HepG2 (cell line): ENCODE data around the gene TMCC1. TPM values are rescaled to one million over a fixed set of nuclear protein-coding genes. Genes with fewer than 3 reads are reported as not detected.
A peak's percentile ranks its signal among the peaks of the same experiment; 100 is the strongest.

Experiments used
- BCL6 ChIP-seq: IDR thresholded peaks from 2 replicates; pipeline ENCODE4 v1.6.1; 2016; ENCODE audit warnings: missing genetic modification reagents, missing compliant biosample characterization
- GTF3A ChIP-seq: sonication (generic); formaldehyde crosslinking; conservative IDR thresholded peaks from 2 replicates; pipeline ENCODE4 v1.4.0; 2020; ENCODE audit warnings: mild to moderate bottlenecking, missing genetic modification reagents
- HDAC6 ChIP-seq: fragments of 200-600 bp; sonication (generic); IDR thresholded peaks from 2 replicates; pipeline ENCODE4 v1.7.0; 2017; ENCODE audit warnings: mild to moderate bottlenecking, antibody characterized with exemption, low read length, low read depth
- KDM3A ChIP-seq: IDR thresholded peaks from 2 replicates; pipeline ENCODE4 v1.6.1; 2018; ENCODE audit warnings: low read depth, missing compliant biosample characterization
- NR2F1 ChIP-seq, 2 experiments: fragments of 450-650 bp in 1 of 2; formaldehyde crosslinking in 1 of 2; IDR thresholded peaks; 2 replicates each; pipeline versions ENCODE4 v1.5.0 to v1.6.1; 2016 to 2020; ENCODE audit warnings: mild to moderate bottlenecking in 1 of 2, missing compliant biosample characterization in 1 of 2, missing genetic modification reagents in 1 of 2, moderate library complexity in 1 of 2
- PAWR ChIP-seq: sonication (generic); formaldehyde crosslinking; IDR thresholded peaks from 2 replicates; pipeline ENCODE4 v1.4.0; 2020; ENCODE audit warnings: missing genetic modification reagents, mild to moderate bottlenecking, borderline replicate concordance
- RARA ChIP-seq: IDR thresholded peaks from 2 replicates; pipeline ENCODE4 v1.6.1; 2016; ENCODE audit warnings: missing genetic modification reagents, missing compliant biosample characterization
- U2AF1 ChIP-seq: fragments of 200-400 bp; formaldehyde crosslinking; optimal IDR thresholded peaks from 2 replicates; pipeline ENCODE3; 2017; ENCODE audit warnings: mild to moderate bottlenecking, low read depth, low read length
- ZNF570 ChIP-seq: sonication (generic); formaldehyde crosslinking; IDR thresholded peaks from 2 replicates; pipeline ENCODE4 v1.4.0; 2020; ENCODE audit warnings: mild to moderate bottlenecking, missing genetic modification reagents, borderline replicate concordance
- polyA plus RNA-seq, 8 experiments: library from polyadenylated mRNA; depleted of rRNA in 3 of 8; stranded (reverse) in 7 of 8; unstranded in 1 of 8; fragments of >200 nt; fragmentation: Illumina TruSeq in 4 of 8; extraction: Trizol in 4 of 8; gene quantifications; 2 replicates each; pipeline versions ENCODE4 v1.2.1 to v1.2.3, GENCODE V29; 2011 to 2016; ENCODE audit warnings: low read depth in 4 of 8, missing spikeins in 1 of 8, mixed read lengths in 1 of 8; ENCODE audit not compliant: insufficient read depth in 1 of 8
- total RNA-seq, 5 experiments: library from RNA; depleted of rRNA; stranded (reverse); fragments of >200 nt; fragmentation: Illumina TruSeq; extraction: Trizol; gene quantifications; 2 replicates each; pipeline ENCODE4 v1.2.3, GENCODE V29; 2016; ENCODE audit warnings: low read depth in 1 of 5
- TF ChIP-seq, protein P1 (sequence below): sonication (generic); formaldehyde crosslinking; conservative IDR thresholded peaks from 2 replicates; pipeline ENCODE4 v1.8.0; 2022; ENCODE audit warnings: missing genetic modification reagents
- TF ChIP-seq, protein P2 (sequence below): sonication (generic); formaldehyde crosslinking; IDR thresholded peaks from 2 replicates; pipeline ENCODE4 v1.4.0; 2020; ENCODE audit warnings: mild to moderate bottlenecking, missing genetic modification reagents
- TF ChIP-seq, protein P3 (sequence below): sonication (generic); formaldehyde crosslinking; IDR thresholded peaks from 2 replicates; pipeline ENCODE4 v1.5.0; 2020; ENCODE audit warnings: mild to moderate bottlenecking, missing genetic modification reagents
- TF ChIP-seq, protein P4 (sequence below): sonication (generic); formaldehyde crosslinking; IDR thresholded peaks from 2 replicates; pipeline ENCODE4 v1.4.0; 2020; ENCODE audit warnings: low read depth, mild to moderate bottlenecking, missing genetic modification reagents
- TF ChIP-seq, protein P5 (sequence below): IDR thresholded peaks from 2 replicates; pipeline ENCODE4 v1.6.1; 2016; ENCODE audit warnings: low read depth, borderline replicate concordance
- TF ChIP-seq, protein P6 (sequence below): sonication (generic); formaldehyde crosslinking; IDR thresholded peaks from 2 replicates; pipeline ENCODE4 v1.4.0; 2020; ENCODE audit warnings: low read depth, mild to moderate bottlenecking, missing genetic modification reagents
- TF ChIP-seq, protein P7 (sequence below): sonication (generic); formaldehyde crosslinking; IDR thresholded peaks from 2 replicates; pipeline ENCODE4 v1.5.0; 2020; ENCODE audit warnings: mild to moderate bottlenecking, missing genetic modification reagents, borderline replicate concordance

Gene TMCC1
- total and polyA plus RNA-seq, 2 of the 13 experiments (the other 11 are each of a cell fraction or from before 2014, with no cell fraction given), result 12.1 to 264 TPM

DNA sequence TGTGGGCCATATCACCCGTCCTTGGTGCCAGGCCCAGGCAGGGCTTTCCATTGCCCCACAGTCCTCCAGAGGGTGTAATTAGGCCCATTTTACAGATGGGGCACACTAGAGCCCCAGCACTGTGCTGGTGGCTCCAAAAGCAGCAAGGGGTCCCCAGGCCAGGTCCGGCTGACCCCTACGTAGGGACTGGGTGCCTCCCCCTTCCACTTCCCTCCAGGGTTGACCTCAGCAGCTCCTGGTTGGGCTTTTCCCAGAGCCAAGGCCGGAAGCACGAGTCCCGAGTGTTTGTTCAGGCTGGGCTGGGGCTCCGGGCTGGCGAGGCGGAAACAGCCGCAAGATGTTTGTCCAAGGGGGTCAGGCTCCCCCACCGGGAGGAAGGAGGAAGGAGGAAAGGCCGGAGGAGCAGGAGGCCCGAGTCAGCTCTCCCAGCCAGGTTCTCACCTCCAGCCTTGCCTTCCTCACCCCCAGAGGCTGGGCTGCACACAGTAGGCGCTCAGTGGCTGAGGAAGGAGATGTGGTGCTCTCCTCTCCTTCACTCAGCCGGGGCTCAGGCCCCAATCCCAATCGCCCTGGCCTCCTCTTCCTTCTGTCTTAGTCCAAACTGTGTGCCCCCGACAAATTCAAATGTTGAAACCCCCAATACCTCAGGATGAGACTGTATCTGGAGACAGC is 269.9 kb downstream of the TMCC1 start (continued):
- TF ChIP-seq, protein P1, sequence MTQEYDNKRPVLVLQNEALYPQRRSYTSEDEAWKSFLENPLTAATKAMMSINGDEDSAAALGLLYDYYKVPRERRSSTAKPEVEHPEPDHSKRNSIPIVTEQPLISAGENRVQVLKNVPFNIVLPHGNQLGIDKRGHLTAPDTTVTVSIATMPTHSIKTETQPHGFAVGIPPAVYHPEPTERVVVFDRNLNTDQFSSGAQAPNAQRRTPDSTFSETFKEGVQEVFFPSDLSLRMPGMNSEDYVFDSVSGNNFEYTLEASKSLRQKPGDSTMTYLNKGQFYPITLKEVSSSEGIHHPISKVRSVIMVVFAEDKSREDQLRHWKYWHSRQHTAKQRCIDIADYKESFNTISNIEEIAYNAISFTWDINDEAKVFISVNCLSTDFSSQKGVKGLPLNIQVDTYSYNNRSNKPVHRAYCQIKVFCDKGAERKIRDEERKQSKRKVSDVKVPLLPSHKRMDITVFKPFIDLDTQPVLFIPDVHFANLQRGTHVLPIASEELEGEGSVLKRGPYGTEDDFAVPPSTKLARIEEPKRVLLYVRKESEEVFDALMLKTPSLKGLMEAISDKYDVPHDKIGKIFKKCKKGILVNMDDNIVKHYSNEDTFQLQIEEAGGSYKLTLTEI (CRISPR knock-in tag), result no peak
- TF ChIP-seq RARA (CRISPR knock-in tag), result peak; percentile 79
- TF ChIP-seq, protein P2, sequence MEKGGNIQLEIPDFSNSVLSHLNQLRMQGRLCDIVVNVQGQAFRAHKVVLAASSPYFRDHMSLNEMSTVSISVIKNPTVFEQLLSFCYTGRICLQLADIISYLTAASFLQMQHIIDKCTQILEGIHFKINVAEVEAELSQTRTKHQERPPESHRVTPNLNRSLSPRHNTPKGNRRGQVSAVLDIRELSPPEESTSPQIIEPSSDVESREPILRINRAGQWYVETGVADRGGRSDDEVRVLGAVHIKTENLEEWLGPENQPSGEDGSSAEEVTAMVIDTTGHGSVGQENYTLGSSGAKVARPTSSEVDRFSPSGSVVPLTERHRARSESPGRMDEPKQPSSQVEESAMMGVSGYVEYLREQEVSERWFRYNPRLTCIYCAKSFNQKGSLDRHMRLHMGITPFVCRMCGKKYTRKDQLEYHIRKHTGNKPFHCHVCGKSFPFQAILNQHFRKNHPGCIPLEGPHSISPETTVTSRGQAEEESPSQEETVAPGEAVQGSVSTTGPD, result no peak
- TF ChIP-seq, protein P3, sequence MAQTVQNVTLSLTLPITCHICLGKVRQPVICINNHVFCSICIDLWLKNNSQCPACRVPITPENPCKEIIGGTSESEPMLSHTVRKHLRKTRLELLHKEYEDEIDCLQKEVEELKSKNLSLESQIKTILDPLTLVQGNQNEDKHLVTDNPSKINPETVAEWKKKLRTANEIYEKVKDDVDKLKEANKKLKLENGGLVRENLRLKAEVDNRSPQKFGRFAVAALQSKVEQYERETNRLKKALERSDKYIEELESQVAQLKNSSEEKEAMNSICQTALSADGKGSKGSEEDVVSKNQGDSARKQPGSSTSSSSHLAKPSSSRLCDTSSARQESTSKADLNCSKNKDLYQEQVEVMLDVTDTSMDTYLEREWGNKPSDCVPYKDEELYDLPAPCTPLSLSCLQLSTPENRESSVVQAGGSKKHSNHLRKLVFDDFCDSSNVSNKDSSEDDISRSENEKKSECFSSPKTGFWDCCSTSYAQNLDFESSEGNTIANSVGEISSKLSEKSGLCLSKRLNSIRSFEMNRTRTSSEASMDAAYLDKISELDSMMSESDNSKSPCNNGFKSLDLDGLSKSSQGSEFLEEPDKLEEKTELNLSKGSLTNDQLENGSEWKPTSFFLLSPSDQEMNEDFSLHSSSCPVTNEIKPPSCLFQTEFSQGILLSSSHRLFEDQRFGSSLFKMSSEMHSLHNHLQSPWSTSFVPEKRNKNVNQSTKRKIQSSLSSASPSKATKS (CRISPR knock-in tag), result no peak
- TF ChIP-seq HDAC6, result no peak
- TF ChIP-seq PAWR (CRISPR knock-in tag), result no peak
- no peak for TF ChIP-seq U2AF1
- TF ChIP-seq, protein P4, sequence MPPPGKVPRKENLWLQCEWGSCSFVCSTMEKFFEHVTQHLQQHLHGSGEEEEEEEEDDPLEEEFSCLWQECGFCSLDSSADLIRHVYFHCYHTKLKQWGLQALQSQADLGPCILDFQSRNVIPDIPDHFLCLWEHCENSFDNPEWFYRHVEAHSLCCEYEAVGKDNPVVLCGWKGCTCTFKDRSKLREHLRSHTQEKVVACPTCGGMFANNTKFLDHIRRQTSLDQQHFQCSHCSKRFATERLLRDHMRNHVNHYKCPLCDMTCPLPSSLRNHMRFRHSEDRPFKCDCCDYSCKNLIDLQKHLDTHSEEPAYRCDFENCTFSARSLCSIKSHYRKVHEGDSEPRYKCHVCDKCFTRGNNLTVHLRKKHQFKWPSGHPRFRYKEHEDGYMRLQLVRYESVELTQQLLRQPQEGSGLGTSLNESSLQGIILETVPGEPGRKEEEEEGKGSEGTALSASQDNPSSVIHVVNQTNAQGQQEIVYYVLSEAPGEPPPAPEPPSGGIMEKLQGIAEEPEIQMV (CRISPR knock-in tag), result no peak
- TF ChIP-seq NR2F1 (CRISPR knock-in tag; IDR thresholded peaks at IDR 0.05), result no peak
- no peak for TF ChIP-seq GTF3A (CRISPR knock-in tag)
- 0 out of 2 replicates have a peak, but pooled peaks have one; percentile 8 for TF ChIP-seq BCL6 (CRISPR knock-in tag)
- no peak for TF ChIP-seq ZNF570 (CRISPR knock-in tag)
- TF ChIP-seq, protein P5, sequence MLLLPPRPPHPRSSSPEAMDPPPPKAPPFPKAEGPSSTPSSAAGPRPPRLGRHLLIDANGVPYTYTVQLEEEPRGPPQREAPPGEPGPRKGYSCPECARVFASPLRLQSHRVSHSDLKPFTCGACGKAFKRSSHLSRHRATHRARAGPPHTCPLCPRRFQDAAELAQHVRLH (CRISPR knock-in tag), result 0 out of 2 replicates have a peak, but pooled peaks have one; percentile 25
- TF ChIP-seq, protein P6, sequence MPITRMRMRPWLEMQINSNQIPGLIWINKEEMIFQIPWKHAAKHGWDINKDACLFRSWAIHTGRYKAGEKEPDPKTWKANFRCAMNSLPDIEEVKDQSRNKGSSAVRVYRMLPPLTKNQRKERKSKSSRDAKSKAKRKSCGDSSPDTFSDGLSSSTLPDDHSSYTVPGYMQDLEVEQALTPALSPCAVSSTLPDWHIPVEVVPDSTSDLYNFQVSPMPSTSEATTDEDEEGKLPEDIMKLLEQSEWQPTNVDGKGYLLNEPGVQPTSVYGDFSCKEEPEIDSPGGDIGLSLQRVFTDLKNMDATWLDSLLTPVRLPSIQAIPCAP (CRISPR knock-in tag), result no peak
- peak; percentile 52; the same call in 1 of the 2 replicates for TF ChIP-seq KDM3A (CRISPR knock-in tag)
- TF ChIP-seq, protein P7, sequence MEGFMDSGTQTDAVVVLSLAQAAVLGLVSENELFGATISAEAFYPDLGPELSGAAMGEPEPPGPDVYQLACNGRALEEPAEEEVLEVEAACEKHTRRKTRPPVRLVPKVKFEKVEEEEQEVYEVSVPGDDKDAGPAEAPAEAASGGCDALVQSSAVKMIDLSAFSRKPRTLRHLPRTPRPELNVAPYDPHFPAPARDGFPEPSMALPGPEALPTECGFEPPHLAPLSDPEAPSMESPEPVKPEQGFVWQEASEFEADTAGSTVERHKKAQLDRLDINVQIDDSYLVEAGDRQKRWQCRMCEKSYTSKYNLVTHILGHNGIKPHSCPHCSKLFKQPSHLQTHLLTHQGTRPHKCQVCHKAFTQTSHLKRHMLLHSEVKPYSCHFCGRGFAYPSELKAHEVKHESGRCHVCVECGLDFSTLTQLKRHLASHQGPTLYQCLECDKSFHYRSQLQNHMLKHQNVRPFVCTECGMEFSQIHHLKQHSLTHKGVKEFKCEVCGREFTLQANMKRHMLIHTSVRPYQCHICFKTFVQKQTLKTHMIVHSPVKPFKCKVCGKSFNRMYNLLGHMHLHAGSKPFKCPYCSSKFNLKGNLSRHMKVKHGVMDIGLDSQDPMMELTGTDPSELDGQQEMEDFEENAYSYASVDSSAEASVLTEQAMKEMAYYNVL, result no peak
